ENCODE results near the gene HLA-DMB.

GRCh38 chr6:32952817-32953739, 12.2 kb upstream of the HLA-DMB start, which contains the start of gene HLA-DMA:
- TF ChIP-seq CTCF (IDR thresholded peaks at IDR 0.05; ENCODE audit: extremely low read depth in 1 of 2, insufficient read depth in 1 of 2, low read depth in 1 of 2, low read length in 2 of 2) (peak; percentile 80 to 81), POLR2A (IDR thresholded peaks at IDR 0.05; ENCODE audit: low read depth, low read length) (no peak), MYC (IDR thresholded peaks at IDR 0.05; ENCODE audit: low read depth, low read length) (no peak), POLR2AphosphoS5 (IDR thresholded peaks at IDR 0.05; ENCODE audit: insufficient read depth, low read depth, low read length) (no peak), EZH2 (IDR thresholded peaks at IDR 0.05; ENCODE audit: borderline replicate concordance, low read depth, low read length, severe bottlenecking) (no peak)
